Measurements from ENCODE around the gene TCERG1. TPM values are rescaled to one million over a fixed set of nuclear protein-coding genes. Genes with fewer than 3 reads are reported as not detected.
A peak's percentile ranks its signal among the peaks of the same experiment; 100 is the strongest.

Gene TCERG1
- total RNA-seq, 1 experiment from 2014 or later, result 142 TPM

DNA sequence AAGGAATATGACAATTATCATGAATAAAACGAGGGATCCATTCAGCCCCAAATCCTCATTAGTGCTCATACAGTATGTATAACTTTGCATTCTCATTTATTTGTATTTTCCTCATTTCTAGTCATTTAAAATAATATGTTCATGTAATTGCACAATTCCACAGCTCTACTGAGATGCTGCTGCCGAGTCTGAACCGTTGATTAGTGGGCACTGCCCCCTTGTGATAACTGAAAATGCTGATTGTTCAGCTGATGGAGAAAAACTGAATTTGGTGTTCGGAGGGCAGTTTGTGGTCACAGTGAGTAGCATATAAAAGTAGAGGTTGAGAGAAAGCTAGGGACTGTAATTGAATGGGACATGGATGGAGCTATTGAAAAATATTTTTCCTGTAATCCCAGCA lies 81.1 kb downstream of the TCERG1 start:
- Histone ChIP-seq H3K4me3 (ENCODE audit: low read depth, low read length, poor library complexity, severe bottlenecking) (no peak overlapping the region), H3K36me3 (ENCODE audit: insufficient read depth, low read length, poor library complexity, severe bottlenecking) (no peaks in the 10 kb centered on the region), H3K27me3 (replicated peaks; ENCODE audit: insufficient read depth, low read depth, low read length, poor library complexity) (peaks cover 3% of the 10 kb centered on the region), H3K9me3 (ENCODE audit: low read depth, low read length, poor library complexity, severe bottlenecking) (no peaks in the 10 kb centered on the region), H3K27ac (ENCODE audit: low read depth, low read length, poor library complexity, severe bottlenecking) (no peak overlapping the region), H3K4me1 (ENCODE audit: insufficient read depth, low read length, poor library complexity, severe bottlenecking) (no peaks in the 10 kb centered on the region)
- DNase-seq (ENCODE audit: low spot score), result peak; percentile 27
- BruUV-seq (replicated peaks), result no TSS peak
- intact Hi-C loops (cut with micrococcal nuclease; ENCODE audit: unreplicated experiment), result loop anchor here (10.0 kb wide), 1 partner anchor 223 kb away; no protein-coding TSS in a partner anchor
- TF ChIP-seq, protein P1, sequence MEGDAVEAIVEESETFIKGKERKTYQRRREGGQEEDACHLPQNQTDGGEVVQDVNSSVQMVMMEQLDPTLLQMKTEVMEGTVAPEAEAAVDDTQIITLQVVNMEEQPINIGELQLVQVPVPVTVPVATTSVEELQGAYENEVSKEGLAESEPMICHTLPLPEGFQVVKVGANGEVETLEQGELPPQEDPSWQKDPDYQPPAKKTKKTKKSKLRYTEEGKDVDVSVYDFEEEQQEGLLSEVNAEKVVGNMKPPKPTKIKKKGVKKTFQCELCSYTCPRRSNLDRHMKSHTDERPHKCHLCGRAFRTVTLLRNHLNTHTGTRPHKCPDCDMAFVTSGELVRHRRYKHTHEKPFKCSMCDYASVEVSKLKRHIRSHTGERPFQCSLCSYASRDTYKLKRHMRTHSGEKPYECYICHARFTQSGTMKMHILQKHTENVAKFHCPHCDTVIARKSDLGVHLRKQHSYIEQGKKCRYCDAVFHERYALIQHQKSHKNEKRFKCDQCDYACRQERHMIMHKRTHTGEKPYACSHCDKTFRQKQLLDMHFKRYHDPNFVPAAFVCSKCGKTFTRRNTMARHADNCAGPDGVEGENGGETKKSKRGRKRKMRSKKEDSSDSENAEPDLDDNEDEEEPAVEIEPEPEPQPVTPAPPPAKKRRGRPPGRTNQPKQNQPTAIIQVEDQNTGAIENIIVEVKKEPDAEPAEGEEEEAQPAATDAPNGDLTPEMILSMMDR (conservative IDR thresholded peaks at IDR 0.05; ENCODE audit: low read depth, low read length), result peak; percentile 55
- TF ChIP-seq EZH2 (IDR thresholded peaks at IDR 0.05; ENCODE audit: borderline replicate concordance, low read depth, low read length, poor library complexity, severe bottlenecking), result no peak
- ChIA-PET POLR2A (ENCODE audit: low non-redundant PET) (no interaction called here), CTCF (interaction anchor here (0.7 kb wide), 1 partner anchor 7 kb away, joined by 3 read pairs; no protein-coding TSS in a partner anchor)

DNA sequence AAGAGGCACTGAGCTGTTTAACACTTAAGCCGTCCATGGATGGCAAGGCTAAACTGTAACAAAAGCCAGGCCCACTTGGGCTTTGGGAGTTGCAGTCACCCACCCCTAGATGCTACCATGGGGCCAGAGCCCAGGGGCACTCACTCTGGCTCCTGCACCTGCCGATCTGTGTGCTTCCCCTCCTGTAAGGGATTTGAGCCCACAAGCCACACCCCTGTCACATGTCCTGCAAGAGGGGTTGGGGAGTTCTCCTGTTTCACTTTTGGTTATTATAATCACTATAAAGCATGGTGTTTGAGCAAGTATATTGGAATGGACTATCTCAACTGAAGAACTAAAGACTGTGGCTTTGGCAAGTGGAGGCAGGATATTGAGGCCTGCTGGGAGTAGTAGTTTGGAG lies 82.9 kb downstream of the TCERG1 start:
- H3K4me3 ChIP-seq (ENCODE audit: low read depth, low read length, poor library complexity, severe bottlenecking), result no peak overlapping the region
- DNase-seq (ENCODE audit: low spot score), result no peak
- no peaks in the 10 kb centered on the region for H3K4me1 ChIP-seq (ENCODE audit: insufficient read depth, low read length, poor library complexity, severe bottlenecking)
- BruUV-seq (replicated peaks), result no TSS peak
- H3K36me3 ChIP-seq (ENCODE audit: insufficient read depth, low read length, poor library complexity, severe bottlenecking), result no peaks in the 10 kb centered on the region
- H3K27ac ChIP-seq (ENCODE audit: low read depth, low read length, poor library complexity, severe bottlenecking), result no peak overlapping the region
- H3K9me3 ChIP-seq (ENCODE audit: low read depth, low read length, poor library complexity, severe bottlenecking), result no peaks in the 10 kb centered on the region
- POLR2A ChIA-PET (ENCODE audit: low non-redundant PET), result no interaction called here
- CTCF ChIA-PET, result no interaction called here
- intact Hi-C loops (cut with micrococcal nuclease; ENCODE audit: unreplicated experiment), result loop anchor here (10.0 kb wide), 1 partner anchor 225 kb away; no protein-coding TSS in a partner anchor
- TF ChIP-seq EZH2 (IDR thresholded peaks at IDR 0.05; ENCODE audit: borderline replicate concordance, low read depth, low read length, poor library complexity, severe bottlenecking), result no peak
- TF ChIP-seq, protein P1 (conservative IDR thresholded peaks at IDR 0.05; ENCODE audit: low read depth, low read length), result no peak
- peaks cover 3% of the 10 kb centered on the region for H3K27me3 ChIP-seq (replicated peaks; ENCODE audit: insufficient read depth, low read depth, low read length, poor library complexity)

DNA sequence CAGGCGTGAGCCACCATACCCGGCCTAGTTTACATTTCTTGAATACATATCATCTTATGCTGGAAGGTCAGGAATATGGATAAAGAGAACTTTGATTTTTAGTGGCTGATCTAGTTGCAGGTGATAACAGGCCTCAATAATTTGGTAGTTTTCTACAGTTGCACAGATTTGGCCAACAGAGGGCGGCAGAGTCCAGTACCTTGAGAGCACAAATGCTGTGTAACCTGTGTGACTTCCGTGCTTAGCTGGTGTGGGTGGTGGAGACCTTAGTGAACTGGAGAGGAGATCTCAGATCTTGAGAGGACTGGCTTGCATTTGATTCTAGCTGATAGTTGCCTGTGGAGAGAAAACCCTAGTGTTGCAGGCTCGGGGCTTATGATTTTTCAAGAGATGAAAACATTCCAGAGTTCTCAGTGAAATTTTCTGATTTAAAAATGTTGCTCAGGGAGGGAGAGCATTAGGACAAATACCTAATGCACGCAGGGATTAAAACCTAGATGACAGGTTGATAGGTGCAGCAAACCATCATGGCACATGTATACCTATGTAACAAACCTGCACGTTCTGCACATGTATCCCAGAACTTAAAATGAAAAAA lies 86.2 kb downstream of the TCERG1 start:
- H3K27ac ChIP-seq (ENCODE audit: low read depth, low read length, poor library complexity, severe bottlenecking), result no peak overlapping the region
- POLR2A ChIA-PET (ENCODE audit: low non-redundant PET), result no interaction called here
- no TSS peak for BruUV-seq (replicated peaks)
- no peaks in the 10 kb centered on the region for H3K27me3 ChIP-seq (replicated peaks; ENCODE audit: insufficient read depth, low read depth, low read length, poor library complexity)
- TF ChIP-seq, protein P1 (conservative IDR thresholded peaks at IDR 0.05; ENCODE audit: low read depth, low read length), result peak; percentile 93
- no peak for TF ChIP-seq EZH2 (IDR thresholded peaks at IDR 0.05; ENCODE audit: borderline replicate concordance, low read depth, low read length, poor library complexity, severe bottlenecking)
- no peaks in the 10 kb centered on the region for H3K36me3 ChIP-seq (ENCODE audit: insufficient read depth, low read length, poor library complexity, severe bottlenecking)
- H3K4me1 ChIP-seq (ENCODE audit: insufficient read depth, low read length, poor library complexity, severe bottlenecking), result no peaks in the 10 kb centered on the region
- H3K4me3 ChIP-seq (ENCODE audit: low read depth, low read length, poor library complexity, severe bottlenecking), result no peak overlapping the region
- intact Hi-C loops (cut with micrococcal nuclease; ENCODE audit: unreplicated experiment), result loop anchor here (1.0 to 2.0 kb wide), 2 partner anchors 433 to 655 kb away; no protein-coding TSS in a partner anchor
- peak; percentile 72 for DNase-seq (ENCODE audit: low spot score)
- CTCF ChIA-PET, result interaction anchor here (0.5 to 1.0 kb wide), 5 partner anchors 84 to 656 kb away, joined by 3 to 9 read pairs (median 5); no protein-coding TSS in a partner anchor
- no peaks in the 10 kb centered on the region for H3K9me3 ChIP-seq (ENCODE audit: low read depth, low read length, poor library complexity, severe bottlenecking)
